K562 (cell line): ENCODE results near the gene CDKN2B. TPM values are rescaled to one million over a fixed set of nuclear protein-coding genes. Genes with fewer than 3 reads are reported as not detected.

ENCODE experiments used
- ATAC-seq: fragments of 200-7000 bp; cut with Tn5 transposase; 3 replicates; pipeline ENCODE4 v1.9.1; 2020; ENCODE audit warnings: moderate library complexity
- BruUV-seq: library from RNA; stranded (reverse); fragments of 400-500 nt; replicated peaks from 2 replicates; lab custom pipeline; 2021; lab: Mats Ljungman, UMichigan
- CTCF ChIA-PET: fragments of 300-600 bp; formaldehyde crosslinking; extraction: SDS; loops from one replicate; lab custom pipeline; 2021; ENCODE audit warnings: low intra/inter-chr PET ratio; lab: Yijun Ruan, JAX
- POLR2A ChIA-PET: fragments of 300-600, 350-650 bp; sonication (Branson Sonifier 250); formaldehyde crosslinking; extraction: SDS; loops from one replicate; lab custom pipeline; 2021; ENCODE audit warnings: antibody characterized with exemption, inconsistent platforms; lab: Yijun Ruan, JAX
- DNase-seq, 4 experiments: peaks; one replicate each; pipeline versions ENCODE4 v3.0.0 to v3.0.0-alpha.2; 2011 to 2018; ENCODE audit warnings: low spot score in 3 of 4, mixed read lengths in 3 of 4; ENCODE audit errors: extremely low read depth in 1 of 4
- FAIRE-seq: peaks from 2 replicates; lab custom pipeline; 2011; peaks lifted over from hg19 to GRCh38; lab: Jason Lieb, UNC
- H2AFZ ChIP-seq: 2 replicates; pipeline ENCODE4 v1.6.0; 2011; ENCODE audit warnings: low read depth, low read length, control low read depth, inconsistent platforms
- H3K27ac ChIP-seq: fragments of 200-600 bp; 3 replicates; pipeline ENCODE4 v1.8.0; 2011; ENCODE audit warnings: low read depth, mild to moderate bottlenecking, control low read depth, inconsistent platforms, low read length, moderate library complexity, mixed read lengths; ENCODE audit errors: extremely low read depth
- H3K27me3 ChIP-seq, 2 experiments: fragments of 300-600 bp in 1 of 2; 2 replicates in 1 of 2; 3 replicates in 1 of 2; pipeline versions ENCODE4 v1.6.0 to v1.8.0; 2011; ENCODE audit warnings: inconsistent platforms in 2 of 2, low read length in 2 of 2, mild to moderate bottlenecking in 1 of 2, mixed read lengths in 1 of 2, moderate library complexity in 1 of 2; ENCODE audit not compliant: control insufficient read depth in 2 of 2, insufficient read depth in 2 of 2
- H3K36me3 ChIP-seq: fragments of 300-600 bp; 3 replicates; pipeline ENCODE4 v1.8.0; 2011; ENCODE audit warnings: mild to moderate bottlenecking, low read length, inconsistent platforms; ENCODE audit not compliant: control insufficient read depth, insufficient read depth
- H3K4me1 ChIP-seq, 2 experiments: fragments of 200-600 bp in 1 of 2; replicated peaks in 1 of 2; 2 replicates in 1 of 2; 3 replicates in 1 of 2; pipeline versions ENCODE4 v1.5.1 to v1.8.0; 2011; ENCODE audit warnings: inconsistent platforms in 2 of 2, low read length in 2 of 2, mild to moderate bottlenecking in 1 of 2, mixed read lengths in 1 of 2, moderate library complexity in 1 of 2; ENCODE audit not compliant: control insufficient read depth in 2 of 2, insufficient read depth in 2 of 2
- H3K4me2 ChIP-seq: 2 replicates; pipeline ENCODE4 v1.6.1; 2011; ENCODE audit warnings: low read length, control low read depth, inconsistent platforms, mixed read lengths; ENCODE audit not compliant: insufficient read depth
- H3K4me3 ChIP-seq: fragments of 200-600 bp; sonication (generic), shearing (Covaris generic); 2 replicates; pipeline ENCODE4 v1.5.1; 2016; ENCODE audit warnings: control low read depth, inconsistent platforms
- H3K79me2 ChIP-seq: fragments of 200-600 bp; 3 replicates; pipeline ENCODE4 v1.8.0; 2011; ENCODE audit warnings: low read length, inconsistent platforms; ENCODE audit not compliant: control insufficient read depth, insufficient read depth
- H3K9ac ChIP-seq, 2 experiments: 2 replicates each; pipeline versions ENCODE4 v1.6.0 to v1.6.1; 2011; ENCODE audit warnings: low read depth in 2 of 2, low read length in 2 of 2, control low read depth in 1 of 2, inconsistent platforms in 1 of 2, mild to moderate bottlenecking in 1 of 2, mixed read lengths in 1 of 2; ENCODE audit not compliant: insufficient read depth in 1 of 2
- H3K9me1 ChIP-seq: one replicate; pipeline ENCODE4 v1.6.0; 2011; ENCODE audit warnings: inconsistent platforms, mild to moderate bottlenecking, low read length, moderate library complexity; ENCODE audit not compliant: control insufficient read depth, insufficient read depth
- H3K9me3 ChIP-seq: replicated peaks from 2 replicates; pipeline ENCODE4 v1.5.1; 2011; ENCODE audit warnings: low read depth, low read length, inconsistent platforms; ENCODE audit not compliant: control insufficient read depth, insufficient read depth
- H4K20me1 ChIP-seq: replicated peaks from 2 replicates; pipeline ENCODE4 v1.6.1; 2011; ENCODE audit warnings: low read length, inconsistent platforms, mixed read lengths; ENCODE audit not compliant: control insufficient read depth, insufficient read depth
- GABPA ChIP-seq: fragments of 200-800 bp; sonication (Bioruptor generic); conservative IDR thresholded peaks from 2 replicates; pipeline ENCODE4 v1.6.1; 2016; ENCODE audit warnings: low read depth, missing genetic modification characterization, missing compliant biosample characterization
- GTF2F1 ChIP-seq: IDR thresholded peaks from 2 replicates; pipeline ENCODE4 v1.6.1; 2011; ENCODE audit warnings: low read depth, low read length, improper control_type of control experiment
- HDAC1 ChIP-seq, 2 experiments: fragments of 450-650 bp; IDR thresholded peaks; 2 replicates each; pipeline ENCODE4 v1.6.1; 2016 to 2017; ENCODE audit warnings: inconsistent platforms in 1 of 2, mild to moderate bottlenecking in 1 of 2, moderate library complexity in 1 of 2
- KDM4B ChIP-seq, 2 experiments: fragments of 450-650 bp in 1 of 2; sonication (generic) in 1 of 2; IDR thresholded peaks; 2 replicates each; pipeline ENCODE4 v1.6.1; 2016 to 2017; ENCODE audit warnings: borderline replicate concordance in 2 of 2, antibody characterized with exemption in 1 of 2, low read depth in 1 of 2, mild to moderate bottlenecking in 1 of 2
- KLF10 ChIP-seq: fragments of 250-450 bp; sonication (Bioruptor Pico); IDR thresholded peaks from 2 replicates; pipeline ENCODE4 v1.6.1; 2021; ENCODE audit warnings: matching md5 sums
- MLX ChIP-seq, 2 experiments: fragments of 450-650 bp in 1 of 2; sonication (generic) in 1 of 2; formaldehyde crosslinking; conservative IDR thresholded peaks; 2 replicates each; pipeline versions ENCODE4 v1.4.0 to v1.8.1; 2020 to 2022; ENCODE audit warnings: mild to moderate bottlenecking in 1 of 2, missing genetic modification reagents in 1 of 2
- MTA3 ChIP-seq: fragments of 450-650 bp; formaldehyde crosslinking; IDR thresholded peaks from 2 replicates; pipeline ENCODE4 v1.6.1; 2017; ENCODE audit warnings: mild to moderate bottlenecking, borderline replicate concordance
- NFE2 ChIP-seq: IDR thresholded peaks from 2 replicates; pipeline ENCODE4 v1.6.1; 2014; ENCODE audit warnings: antibody characterized with exemption, low read depth
- SETDB1 ChIP-seq: IDR thresholded peaks from one replicate; pipeline ENCODE4 v1.6.1; 2012; ENCODE audit warnings: low read length, control low read depth, inconsistent platforms
- SMARCC2 ChIP-seq: fragments of 450-650 bp; IDR thresholded peaks from 2 replicates; pipeline ENCODE4 v1.6.1; 2017; ENCODE audit warnings: antibody characterized with exemption, moderate library complexity, mild to moderate bottlenecking, low read depth
- TAF15 ChIP-seq: fragments of 200-400 bp; formaldehyde crosslinking; IDR thresholded peaks from 2 replicates; pipeline ENCODE4 v1.6.1; 2017; ENCODE audit warnings: mild to moderate bottlenecking, low read depth, low read length, moderate library complexity
- ZBTB1 ChIP-seq: sonication (generic); formaldehyde crosslinking; IDR thresholded peaks from 2 replicates; pipeline ENCODE4 v1.8.1; 2023; ENCODE audit warnings: missing genetic modification reagents, low read depth, mild to moderate bottlenecking, borderline replicate concordance
- ZNF398 ChIP-seq: fragments of 250-450 bp; sonication (Bioruptor Pico); IDR thresholded peaks from 2 replicates; pipeline ENCODE4 v1.8.0; 2021; ENCODE audit warnings: moderate library complexity, mild to moderate bottlenecking, inconsistent platforms
- WGBS: fragments of 100-300 bp; shearing (Covaris generic); methylation state at CpG from one replicate; pipeline ENCODE4 v1.1.6; 2016; ENCODE audit warnings: low coverage, mixed read lengths; ENCODE audit not compliant: insufficient coverage; ENCODE audit errors: missing lambda C conversion rate; 5-methylcytosine and 5-hydroxymethylcytosine counted together
- in situ Hi-C: fragments of 300-500 bp; cut with MboI; formaldehyde crosslinking; loops from 4 replicates; pipeline ENCODE4 v1.15.0; 2018; ENCODE audit warnings: inconsistent platforms, mixed read lengths
- intact Hi-C: fragments of 100-400 bp; cut with micrococcal nuclease; formaldehyde crosslinking; loops from 2 replicates; pipeline ENCODE4 v1.14.2; 2022
- polyA plus RNA-seq, 8 experiments: library from polyadenylated mRNA; depleted of rRNA in 4 of 8; stranded (reverse) in 5 of 8; unstranded in 3 of 8; fragments of >200 nt; fragmentation: Nextera tagmentation in 2 of 8; fragmentation: Illumina TruSeq in 1 of 8; extraction: Ambion mirVana in 2 of 8; extraction: Trizol in 1 of 8; gene quantifications; 2 replicates each; pipeline versions ENCODE4 v1.2.1 to v1.2.3, GENCODE V29; 2011 to 2014; ENCODE audit warnings: inconsistent platforms in 1 of 8, missing spikeins in 1 of 8
- total RNA-seq, 7 experiments: library from RNA; depleted of rRNA in 6 of 7; stranded (reverse); fragments of >200 nt in 6 of 7; fragmentation: Illumina TruSeq in 2 of 7; extraction: Trizol in 2 of 7; gene quantifications; 2 replicates each; pipeline versions ENCODE4 v1.2.1 to v1.2.3, GENCODE V29; 2011 to 2021; ENCODE audit warnings: low replicate concordance in 1 of 7

Gene CDKN2B
- total and polyA plus RNA-seq, 9 of the 15 experiments (the other 6 are each of a cell fraction or from before 2014, with no cell fraction given), result not detected

- H3K36me3 ChIP-seq, result no peaks in the 10 kb centered on the region
- ChIA-PET POLR2A (no interaction called here), CTCF (no interaction called here)
- no peaks in the 10 kb centered on the region for H3K4me1 ChIP-seq
- no peak for FAIRE-seq
- in situ Hi-C loops, result no loop called here
- no peak overlapping the region for H3K4me3 ChIP-seq
- H3K9me3 ChIP-seq, result no peaks in the 10 kb centered on the region
- no peak overlapping the region for H3K27ac ChIP-seq
- no peaks in the 10 kb centered on the region for H3K79me2 ChIP-seq
- H4K20me1 ChIP-seq, result no peaks in the 10 kb centered on the region
- ATAC-seq, result no peak
- BruUV-seq, result no TSS peak
- no peaks in the 10 kb centered on the region for H3K9me1 ChIP-seq
- no peak overlapping the region for H3K4me2 ChIP-seq
- no peaks in the 10 kb centered on the region for H3K27me3 ChIP-seq
- no peak for DNase-seq
- intact Hi-C loops, result no loop called here
- no peak overlapping the region for H3K9ac ChIP-seq
- TF ChIP-seq MLX (CRISPR knock-in tag; conservative IDR thresholded peaks at IDR 0.05) (no peak), GABPA (no peak)
- TF ChIP-seq, all 486 proteins: peak for 0
- WGBS, result no CpG with 5 or more reads among the region's 8 CpGs
- no peak overlapping the region for H2AFZ ChIP-seq
Observed at GRCh38 chr9:22033012-22033630, 24.0 kb upstream of the CDKN2B start.

- no peaks in the 10 kb centered on the region for H3K36me3 ChIP-seq
- H3K9me1 ChIP-seq, result no peaks in the 10 kb centered on the region
- no TSS peak for BruUV-seq
- H3K27me3 ChIP-seq, result no peaks in the 10 kb centered on the region
- H3K4me1 ChIP-seq, result no peaks in the 10 kb centered on the region
- no peaks in the 10 kb centered on the region for H3K79me2 ChIP-seq
- in situ Hi-C loops (no loop called here), intact Hi-C loops (no loop called here)
- H4K20me1 ChIP-seq, result no peaks in the 10 kb centered on the region
- FAIRE-seq (no peak), DNase-seq (no peak), ATAC-seq (no peak)
- CTCF ChIA-PET, result no interaction called here
- no CpG with 5 or more reads among the region's 4 CpGs for WGBS
- H3K9me3 ChIP-seq, result no peaks in the 10 kb centered on the region
- POLR2A ChIA-PET, result no interaction called here
- H2AFZ ChIP-seq, result no peak overlapping the region
- no peak overlapping the region for H3K4me3 ChIP-seq
- no peak overlapping the region for H3K4me2 ChIP-seq
- no peak overlapping the region for H3K9ac ChIP-seq
- no peak overlapping the region for H3K27ac ChIP-seq
- TF ChIP-seq SETDB1 (no peak), ZNF398 (CRISPR knock-in tag) (no peak), TAF15 (no peak), NFE2 (no peak), GTF2F1 (no peak), KLF10 (CRISPR knock-in tag) (no peak), ZBTB1 (CRISPR knock-in tag) (no peak), SMARCC2 (no peak), HDAC1 (IDR thresholded peaks at IDR 0.05) (no peak), KDM4B (IDR thresholded peaks at IDR 0.05; ENCODE audit: borderline replicate concordance in 2 of 2, low read depth in 1 of 2) (no peak), MTA3 (no peak)
Observed at GRCh38 chr9:22031655-22032411, 22.7 kb upstream of the CDKN2B start.
